AG04449 (cell line): ENCODE measurements around the gene SLAMF1.

Experiments used
- CTCF ChIA-PET: fragments of 350-600 bp; formaldehyde crosslinking; extraction: SDS; loops from one replicate; lab custom pipeline; 2021; ENCODE audit warnings: antibody characterized with exemption; lab: Yijun Ruan, JAX
- POLR2A ChIA-PET: fragments of 400-600, 350-600 bp; formaldehyde crosslinking; extraction: SDS; loops from one replicate; lab custom pipeline; 2020; ENCODE audit warnings: antibody characterized with exemption, inconsistent platforms; lab: Yijun Ruan, JAX
- DNase-seq: peaks from one replicate; pipeline ENCODE4 v3.0.0-alpha.2; 2010; ENCODE audit warnings: low read depth, low spot score
- H3K4me3 ChIP-seq: 2 replicates; pipeline ENCODE4 v1.5.1; 2011; ENCODE audit warnings: low read depth, mild to moderate bottlenecking, control low read depth, low read length
- CTCF ChIP-seq: IDR thresholded peaks from one replicate; pipeline ENCODE4 v1.5.1; 2011; ENCODE audit warnings: mild to moderate bottlenecking, moderate library complexity, low read length, control low read depth, inconsistent platforms; ENCODE audit not compliant: insufficient read depth; ENCODE audit errors: missing control alignments

SLAMF1 gene

DNA sequence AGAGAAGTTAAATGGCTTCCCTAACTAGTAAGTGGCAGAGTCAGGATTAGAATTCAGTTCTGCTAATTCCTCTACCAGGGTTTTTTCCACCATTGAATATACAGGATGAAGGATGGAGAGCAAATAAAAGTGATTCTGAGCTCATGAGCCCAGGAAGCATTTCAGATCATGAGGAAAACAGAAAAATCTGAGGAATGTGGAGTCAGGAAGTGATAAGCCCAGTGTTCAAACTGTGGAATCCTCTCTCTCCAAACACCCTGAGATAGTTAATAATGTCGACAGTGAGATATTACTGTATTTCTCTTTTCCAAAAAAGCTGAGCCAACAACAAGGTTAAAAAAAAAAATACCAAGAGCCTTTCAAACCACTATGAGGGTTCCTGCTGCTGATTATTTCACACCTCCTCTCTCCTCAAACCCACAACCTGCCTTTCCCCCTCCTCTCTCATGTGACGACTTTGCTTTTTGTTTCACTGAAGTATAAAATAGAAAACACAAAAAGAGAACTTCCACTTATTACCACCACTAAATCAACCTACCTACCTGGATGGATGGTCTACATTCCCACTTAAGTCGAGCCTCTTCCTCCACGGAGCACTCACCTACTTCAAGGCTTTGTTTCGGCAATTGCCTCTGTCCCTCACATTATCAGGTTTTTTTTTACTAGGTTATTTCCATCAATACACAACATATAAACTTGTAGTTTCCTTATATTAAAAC, 8.9 kb downstream of the SLAMF1 start:
- DNase-seq, result no peak
- ChIA-PET CTCF (no interaction called here), POLR2A (no interaction called here)
- no peak overlapping the region for H3K4me3 ChIP-seq
- TF ChIP-seq CTCF, result no peak

- POLR2A ChIA-PET, result no interaction called here
- CTCF ChIA-PET, result no interaction called here
- no peak for DNase-seq
- no peak for TF ChIP-seq CTCF
- no peak overlapping the region for H3K4me3 ChIP-seq
Measured at GRCh38 chr1:160637065-160637464, 9.8 kb downstream of the SLAMF1 start.

DNA sequence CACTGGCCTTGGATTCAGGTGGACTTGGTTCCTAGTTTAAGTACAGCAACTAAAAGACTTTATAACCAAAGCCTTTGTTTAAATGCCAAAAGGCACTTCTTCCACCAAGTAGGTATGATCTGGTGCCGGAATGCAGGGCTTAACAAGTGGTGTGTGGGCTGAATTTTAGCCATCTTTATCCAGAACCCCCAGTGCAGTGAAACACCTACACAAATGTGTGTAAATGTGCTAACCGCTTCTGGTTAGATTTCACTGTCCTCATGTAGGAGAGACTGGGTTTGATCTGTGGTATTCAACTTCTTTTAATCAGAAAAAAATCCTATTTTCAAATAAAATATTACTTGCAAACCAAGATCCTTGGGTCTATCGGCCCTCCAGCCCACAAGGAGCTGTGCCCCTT, 10.3 kb downstream of the SLAMF1 start:
- no peak for DNase-seq
- H3K4me3 ChIP-seq, result no peak overlapping the region
- POLR2A ChIA-PET, result no interaction called here
- TF ChIP-seq CTCF, result no peak
- CTCF ChIA-PET, result no interaction called here

DNA sequence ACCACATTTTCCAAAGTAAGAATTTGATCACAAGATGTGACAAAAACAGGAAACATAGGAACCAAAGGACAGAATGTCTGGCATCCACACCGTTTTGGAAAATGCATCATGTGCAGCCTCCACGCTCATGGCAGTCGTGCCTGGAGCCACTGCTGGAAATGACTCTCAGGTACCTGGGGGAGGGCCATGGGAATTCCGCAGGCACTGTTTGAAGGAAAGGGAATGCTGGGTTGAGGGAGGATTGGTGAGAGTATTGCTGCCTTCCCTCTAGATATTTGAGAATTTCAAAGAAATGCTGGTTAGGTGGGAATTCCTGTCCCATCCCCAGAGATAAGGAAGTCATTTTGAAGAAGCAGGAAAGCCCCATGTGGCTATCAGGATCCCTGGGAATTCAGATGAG, 10.8 kb downstream of the SLAMF1 start:
- no peak overlapping the region for H3K4me3 ChIP-seq
- DNase-seq, result no peak
- ChIA-PET CTCF (no interaction called here), POLR2A (no interaction called here)
- TF ChIP-seq CTCF, result no peak

GRCh38 chr1:160634543-160635491, 12.0 kb downstream of the SLAMF1 start:
- CTCF ChIA-PET, result no interaction called here
- no peak for DNase-seq
- no peak overlapping the region for H3K4me3 ChIP-seq
- no peak for TF ChIP-seq CTCF
- POLR2A ChIA-PET, result no interaction called here

DNA sequence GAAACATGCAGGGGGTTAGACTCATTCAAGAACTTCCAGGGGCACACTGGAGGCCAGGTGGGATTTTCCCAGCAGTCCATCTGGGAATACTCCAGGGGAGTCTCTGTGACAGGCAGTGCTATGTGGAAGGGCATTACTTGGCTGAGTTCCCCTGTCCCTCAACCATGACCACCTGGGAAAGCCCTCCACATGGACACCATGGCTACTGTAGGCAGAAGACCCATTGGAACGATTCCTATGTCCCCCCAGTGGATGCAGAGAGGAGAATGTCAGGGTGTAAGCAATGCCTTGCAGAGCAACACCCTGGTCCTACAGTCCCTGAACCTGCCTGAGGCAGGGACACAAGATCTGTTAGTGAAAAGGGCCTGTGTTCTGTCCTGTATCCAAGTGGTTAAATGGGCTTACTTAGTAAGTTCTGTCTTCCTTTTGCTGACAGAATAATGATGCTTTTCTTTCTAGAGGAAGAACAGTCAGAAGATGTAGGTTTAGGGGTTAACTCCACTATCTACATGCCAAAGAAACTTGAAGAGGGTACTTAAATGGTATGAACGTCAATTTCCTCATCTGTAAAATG, 13.4 kb downstream of the SLAMF1 start:
- POLR2A ChIA-PET, result no interaction called here

More for the DNA sequence above, 13.4 kb downstream of the SLAMF1 start:
- CTCF ChIA-PET, result no interaction called here
- H3K4me3 ChIP-seq, result no peak overlapping the region
- TF ChIP-seq CTCF, result no peak
- no peak for DNase-seq
